Measurements from ENCODE around the gene SESTD1. TPM values are rescaled to one million over a fixed set of nuclear protein-coding genes. Genes with fewer than 3 reads are reported as not detected.

The SESTD1 gene
- total and polyA plus RNA-seq, 2 of the 13 experiments (the other 11 are each of a cell fraction or from before 2014, with no cell fraction given), result 74.4 to 101 TPM

DNA sequence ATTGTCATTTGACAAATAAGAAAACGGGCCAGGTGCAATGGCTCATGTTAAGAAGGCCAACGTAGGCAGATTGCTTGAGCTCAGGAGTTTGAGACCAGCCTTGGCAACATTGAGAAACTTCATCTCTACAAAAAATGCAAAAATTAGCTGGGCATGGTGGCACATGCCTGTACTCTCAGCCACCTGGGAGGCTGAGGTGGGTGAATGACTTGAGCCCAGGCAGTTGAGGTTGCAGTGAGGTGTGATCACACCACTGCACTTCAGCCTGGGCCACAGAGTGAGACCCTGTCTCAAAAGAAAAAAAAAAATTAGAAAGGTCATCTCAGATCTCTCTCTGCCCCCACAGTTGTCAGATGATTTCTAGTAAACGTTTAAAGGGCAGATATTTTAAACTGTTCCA is 4.4 kb downstream of the SESTD1 start (continued):
- TF ChIP-seq HOMEZ (CRISPR knock-in tag; IDR thresholded peaks at IDR 0.05; ENCODE audit: low read depth), result peak; percentile 28; the same call in 1 of the 2 replicates
- TF ChIP-seq ZNF329 (CRISPR knock-in tag; IDR thresholded peaks at IDR 0.05; ENCODE audit: low read depth), result no peak
- TF ChIP-seq, protein P1, sequence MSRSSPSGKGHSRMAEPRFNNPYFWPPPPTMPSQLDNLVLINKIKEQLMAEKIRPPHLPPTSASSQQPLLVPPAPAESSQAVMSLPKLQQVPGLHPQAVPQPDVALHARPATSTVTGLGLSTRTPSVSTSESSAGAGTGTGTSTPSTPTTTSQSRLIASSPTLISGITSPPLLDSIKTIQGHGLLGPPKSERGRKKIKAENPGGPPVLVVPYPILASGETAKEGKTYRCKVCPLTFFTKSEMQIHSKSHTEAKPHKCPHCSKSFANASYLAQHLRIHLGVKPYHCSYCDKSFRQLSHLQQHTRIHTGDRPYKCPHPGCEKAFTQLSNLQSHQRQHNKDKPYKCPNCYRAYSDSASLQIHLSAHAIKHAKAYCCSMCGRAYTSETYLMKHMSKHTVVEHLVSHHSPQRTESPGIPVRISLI (CRISPR knock-in tag; IDR thresholded peaks at IDR 0.05; ENCODE audit: borderline replicate concordance), result peak; percentile 66; the same call in 1 of the 2 replicates
- TF ChIP-seq ZNF816 (CRISPR knock-in tag; IDR thresholded peaks at IDR 0.05; ENCODE audit: borderline replicate concordance), result 0 out of 2 replicates have a peak, but pooled peaks have one; percentile 20
- no peak for TF ChIP-seq ZNF326 (CRISPR knock-in tag; IDR thresholded peaks at IDR 0.05; ENCODE audit: borderline replicate concordance)
- TF ChIP-seq ZNF749 (CRISPR knock-in tag; IDR thresholded peaks at IDR 0.05; ENCODE audit: borderline replicate concordance), result no peak
- TF ChIP-seq ZC3H13 (CRISPR knock-in tag; IDR thresholded peaks at IDR 0.05), result no peak
- TF ChIP-seq ZNF615 (CRISPR knock-in tag; IDR thresholded peaks at IDR 0.05; ENCODE audit: borderline replicate concordance), result no peak

DNA sequence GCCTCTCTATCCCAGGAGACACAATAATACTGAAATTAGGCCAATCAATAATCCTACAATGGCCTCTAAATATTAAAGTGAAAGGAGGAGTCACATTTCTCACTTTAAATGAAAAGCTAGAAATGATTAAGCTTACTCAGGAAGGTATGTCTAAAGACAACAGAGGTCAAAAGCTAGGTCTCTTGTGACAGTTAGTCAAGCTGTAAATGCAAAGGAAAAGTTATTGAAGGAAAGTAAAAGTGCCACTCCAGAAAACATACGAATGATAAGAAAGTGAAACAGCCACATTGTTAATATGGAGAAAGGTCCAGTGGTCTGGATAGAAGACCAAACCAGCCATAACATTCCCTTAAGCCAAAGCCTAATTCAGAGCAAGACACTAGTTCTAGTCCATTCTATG is 9.5 kb downstream of the SESTD1 start:
- intact Hi-C loops (cut with micrococcal nuclease; ENCODE audit: unreplicated experiment), result loop anchor here (10.0 kb wide), 1 partner anchor 1730 kb away; no protein-coding TSS in a partner anchor
- Histone ChIP-seq H3K79me2 (ENCODE audit: insufficient read depth, low read length) (peaks cover 97% of the 10 kb centered on the region), H3K4me1 (ENCODE audit: insufficient read depth, low read length) (peaks cover 96% of the 10 kb centered on the region), H3K27me3 (ENCODE audit: control insufficient read depth in 1 of 2, insufficient read depth in 2 of 2, low read length in 2 of 2) (no peaks in the 10 kb centered on the region), H3K4me3 (replicated peaks in 1 of 3; ENCODE audit: insufficient read depth in 1 of 3, low read depth in 2 of 3, low read length in 3 of 3) (no peak overlapping the region), H3K27ac (ENCODE audit: extremely low read length, insufficient read depth, low read length) (no peak overlapping the region), H2AFZ (ENCODE audit: low read length) (no peak overlapping the region), H3K9me3 (ENCODE audit: low read length) (no peaks in the 10 kb centered on the region), H3K9ac (ENCODE audit: insufficient read depth, low read depth, low read length) (no peak overlapping the region), H3K4me2 (ENCODE audit: low read depth, low read length) (no peak overlapping the region), H3K36me3 (replicated peaks in 1 of 2; ENCODE audit: control insufficient read depth in 1 of 2, insufficient read depth in 2 of 2, low read length in 2 of 2) (peaks cover 1% of the 10 kb centered on the region in 2 experiments; a peak in 1 of 5 replicates), H4K20me1 (ENCODE audit: insufficient read depth, low read length) (peaks cover 84% of the 10 kb centered on the region)
- 0 out of 2 replicates have a peak, but pooled peaks have one; percentile 69 for TF ChIP-seq FOXO4 (CRISPR knock-in tag; conservative IDR thresholded peaks at IDR 0.05)
- no peak for TF ChIP-seq ZFP36L1 (CRISPR knock-in tag; IDR thresholded peaks at IDR 0.05)
- in situ Hi-C loops (cut with HindIII; ENCODE audit: extremely low pct_ligation_motif_present, low pct_unique_long_range_greater_than_20kb), result no loop called here
- 97% methylated on average over 1 of the region's 1 CpG for WGBS (ENCODE audit: low lambda C conversion rate)
- no peak for FAIRE-seq
- no TSS peak for BruUV-seq (replicated peaks)
- POLR2A ChIA-PET, result interaction anchor here (1.9 to 2.4 kb wide), 3 partner anchors 8 to 18 kb away, joined by 4 to 9 read pairs (median 4); no protein-coding TSS in a partner anchor
- no peak for ATAC-seq
- no peak for DNase-seq (ENCODE audit: low spot score)
- CTCF ChIA-PET (ENCODE audit: low intra/inter-chr PET ratio, low total read pairs), result no interaction called here

Measured in HepG2 (cell line).